ENCODE results near the gene KXD1.
"Not testable (repeated sequence)": the region's sequence is repeated elsewhere in the genome, so short reads cannot be mapped to it uniquely, and the experiment has no call there.

Gene KXD1

DNA sequence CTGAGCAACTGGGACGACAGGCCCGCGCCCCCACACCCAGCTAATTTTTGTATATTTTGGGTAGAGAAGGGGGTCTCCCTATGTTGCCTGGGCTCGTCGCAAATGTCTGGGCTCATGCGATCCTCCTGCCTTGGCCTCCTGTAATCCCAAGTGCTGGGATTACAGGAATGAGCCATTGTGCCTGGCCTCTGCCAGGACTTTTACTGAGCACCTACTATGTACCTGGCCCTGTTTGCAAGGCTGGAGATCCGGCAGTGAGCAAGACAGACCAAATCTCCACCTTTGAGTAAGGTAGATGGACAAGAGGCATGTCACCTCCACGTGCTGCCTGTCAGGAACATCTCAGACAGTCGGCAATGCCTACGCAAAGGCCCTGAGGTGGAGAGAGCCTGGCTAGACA lies 21.2 kb upstream of the KXD1 start:
- no peak for DNase-seq

- DNase-seq, result no peak
These were observed 20.2 kb upstream of the KXD1 start for GRCh38 chr19:18537431-18537830.

GRCh38 chr19:18538115-18538514 lies 19.6 kb upstream of the KXD1 start:
- no peak for DNase-seq

DNA sequence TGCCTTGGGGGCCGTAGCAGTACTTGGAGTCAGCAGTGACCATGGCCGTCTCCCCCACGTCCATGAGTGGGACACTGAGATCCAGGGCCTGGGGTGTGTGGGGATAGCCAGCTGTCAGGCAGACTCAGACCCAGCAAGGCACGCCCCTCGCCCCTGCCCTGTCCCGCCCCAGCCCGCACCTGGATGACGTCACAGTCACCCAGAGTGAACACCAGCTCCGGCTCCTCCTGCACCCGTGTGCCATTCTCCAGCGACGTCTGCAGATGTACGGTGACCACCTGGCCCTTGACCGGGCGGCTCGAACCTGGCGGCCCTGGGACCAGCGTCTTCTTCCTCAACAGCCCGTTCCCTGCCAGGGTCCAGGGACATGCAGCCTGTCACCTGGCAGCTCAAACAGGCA lies 18.3 kb upstream of the KXD1 start:
- DNase-seq, result no peak

DNA sequence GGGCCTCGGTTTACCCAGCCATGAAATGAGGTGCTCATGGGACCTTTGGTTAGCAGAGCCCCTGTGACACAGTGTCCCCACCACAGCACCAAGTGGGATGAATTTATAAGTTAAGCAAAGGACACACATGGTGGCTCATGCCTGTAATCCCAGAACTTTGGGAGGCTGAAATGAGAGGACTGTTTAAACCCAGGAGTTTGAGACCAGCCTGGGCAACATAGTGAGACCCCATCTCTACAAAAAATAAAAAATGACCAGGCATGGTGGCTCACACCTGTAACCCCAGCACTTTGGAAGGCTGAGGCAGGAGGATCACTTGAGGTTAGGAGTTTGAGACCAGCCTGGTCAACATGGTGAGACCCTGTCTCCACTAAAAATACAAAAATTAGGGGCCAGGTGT lies 17.5 kb upstream of the KXD1 start:
- not testable (repeated sequence) for DNase-seq

DNA sequence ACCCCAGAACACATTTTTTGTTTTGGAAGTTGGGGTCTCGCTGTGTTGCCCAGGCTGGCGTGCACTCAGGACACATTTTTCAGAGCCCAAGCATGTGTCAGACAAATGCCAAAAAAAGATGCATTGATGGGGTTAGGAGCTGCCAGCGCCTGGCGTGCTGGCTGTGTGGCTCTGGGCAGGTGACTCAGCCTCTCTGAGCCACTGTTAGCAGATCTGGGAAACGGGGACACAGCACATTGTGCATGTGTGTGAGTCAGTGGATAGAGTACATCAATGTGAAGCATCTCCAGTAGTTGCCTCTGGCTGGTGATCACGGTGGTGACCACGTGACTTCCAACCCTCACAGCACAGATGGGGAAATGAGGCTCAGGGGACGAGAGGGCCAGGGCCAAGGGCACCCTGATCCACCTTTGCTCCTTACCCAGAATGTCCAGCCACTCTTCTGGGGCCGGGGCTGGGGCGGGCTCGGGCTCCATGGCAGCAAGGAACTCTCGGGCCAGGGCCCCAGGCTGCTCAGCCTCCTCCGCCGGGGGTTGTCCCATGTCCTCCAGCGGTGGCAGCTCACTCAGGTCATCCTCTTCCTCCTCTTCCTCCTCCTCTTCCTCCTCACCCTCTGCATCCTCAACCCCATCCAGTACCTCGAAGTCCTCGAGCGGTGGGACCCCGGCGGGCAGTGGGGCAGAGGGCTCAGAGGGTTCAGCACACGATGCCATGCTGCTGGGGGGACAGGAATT lies 16.2 kb upstream of the KXD1 start:
- DNase-seq, result peak; percentile 5 to 6

DNA sequence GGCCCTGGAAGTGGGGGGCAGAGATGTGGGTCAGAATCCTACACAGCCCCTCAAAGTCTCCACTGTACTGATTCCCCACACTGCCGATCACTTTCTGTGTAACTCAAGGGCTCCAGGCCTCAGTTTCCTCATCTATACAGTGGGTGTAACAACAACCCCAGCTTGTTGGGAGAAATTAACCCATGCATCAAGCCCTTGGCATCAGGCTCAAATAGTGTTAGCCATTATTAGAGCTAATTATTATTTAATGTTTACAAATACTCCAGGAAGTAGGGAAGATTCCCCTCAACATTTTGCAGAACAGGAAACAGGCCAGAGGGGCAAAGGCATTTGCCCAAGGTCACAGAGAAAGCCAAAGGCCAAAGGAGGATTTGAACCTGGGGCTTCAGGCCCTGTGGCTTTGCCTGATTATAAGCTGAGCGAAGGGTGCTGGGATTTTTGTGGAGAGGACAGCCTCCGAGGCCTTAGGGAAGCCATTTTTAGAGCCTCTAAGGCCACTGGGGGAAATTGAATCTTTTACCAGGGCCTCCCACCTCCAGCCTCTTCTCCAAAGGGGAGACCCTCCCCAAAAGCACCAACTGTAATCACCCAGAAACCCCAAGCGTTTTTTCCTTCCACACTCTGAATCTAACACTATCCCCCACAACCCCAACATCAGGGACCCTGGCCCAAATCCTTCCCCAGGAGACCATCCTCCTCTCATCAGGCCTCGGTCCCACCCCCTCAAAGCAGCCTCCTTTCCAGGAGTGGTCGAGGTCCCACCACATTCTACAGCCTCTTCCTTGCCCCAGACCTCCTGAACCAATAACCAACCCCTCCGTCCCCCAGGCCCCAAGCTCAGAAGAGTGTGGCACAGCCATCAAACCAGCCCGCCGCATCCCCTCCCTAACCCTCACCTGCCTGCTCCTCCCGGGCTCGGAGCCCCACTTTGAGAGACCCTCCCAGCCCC lies 15.4 kb upstream of the KXD1 start:
- peak; percentile 5 to 20 for DNase-seq

- DNase-seq, result peak; percentile 91
These were observed 14.5 kb upstream of the KXD1 start, which contains the start of gene FKBP8 for GRCh38 chr19:18542941-18543813. TSS of gene FKBP8 (minus strand) at chr19:18543573. CDS start at chr19:18541970, 1,603 bp downstream.

DNA sequence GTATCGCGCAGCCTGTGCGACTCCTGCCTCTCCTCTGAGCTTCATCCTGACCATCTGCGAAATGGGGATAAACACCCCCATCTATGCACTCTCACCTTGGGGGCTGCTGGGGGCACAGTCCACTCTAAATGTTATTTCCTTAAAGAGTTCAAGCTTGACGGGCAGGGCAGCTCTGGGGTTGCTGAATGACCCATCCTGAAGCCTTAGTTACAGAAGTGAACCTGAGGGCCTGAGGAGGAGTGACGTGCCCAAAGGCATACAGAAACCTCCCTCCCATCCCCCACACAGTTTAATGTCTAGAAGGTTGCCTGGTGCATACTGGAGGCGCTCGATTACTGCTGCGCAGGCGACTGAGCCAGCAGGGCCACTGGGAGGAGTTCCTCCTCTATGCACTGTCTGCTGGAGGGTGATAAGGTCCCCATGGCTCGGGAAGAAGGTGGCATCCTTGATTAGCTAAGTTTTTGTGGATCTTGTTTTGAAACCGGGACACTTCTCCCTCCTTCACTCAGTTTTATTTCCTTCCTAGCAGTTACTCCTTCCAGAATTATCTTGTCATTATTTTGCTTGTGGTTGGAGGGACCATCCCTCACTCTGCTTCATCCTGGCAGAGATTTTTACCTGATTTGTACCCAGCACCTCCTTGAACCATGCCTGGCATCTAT lies 13.7 kb upstream of the KXD1 start:
- peak; percentile 86 for DNase-seq

GRCh38 chr19:18551631-18552030 lies 6.0 kb upstream of the KXD1 start:
- DNase-seq, result no peak

- no peak for DNase-seq
These were observed 509 bp downstream of the KXD1 start for GRCh38 chr19:18558202-18558555.

GRCh38 chr19:18558604-18559003 lies 934 bp downstream of the KXD1 start:
- DNase-seq, result no peak

DNA sequence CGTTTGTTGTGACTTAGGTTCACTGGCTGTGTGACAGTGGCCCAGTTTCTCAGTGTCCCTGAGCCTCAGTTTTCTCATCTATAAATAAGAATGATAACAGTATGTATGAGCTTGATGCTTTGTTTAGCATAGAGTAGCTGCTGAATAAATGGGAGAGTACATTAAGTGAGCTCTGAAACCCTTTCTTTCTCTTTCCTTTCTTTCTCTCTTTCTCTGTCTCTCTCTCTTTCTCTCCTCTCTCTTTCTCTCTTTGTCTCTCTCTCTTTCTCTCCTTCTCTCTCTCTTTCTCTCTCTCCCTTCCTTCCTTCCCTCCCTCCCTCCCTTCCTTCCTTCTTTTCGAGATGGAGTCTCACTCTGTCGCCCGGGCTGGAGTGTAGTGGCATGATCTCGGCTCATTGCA lies 2.0 kb downstream of the KXD1 start:
- DNase-seq, result no peak

DNA sequence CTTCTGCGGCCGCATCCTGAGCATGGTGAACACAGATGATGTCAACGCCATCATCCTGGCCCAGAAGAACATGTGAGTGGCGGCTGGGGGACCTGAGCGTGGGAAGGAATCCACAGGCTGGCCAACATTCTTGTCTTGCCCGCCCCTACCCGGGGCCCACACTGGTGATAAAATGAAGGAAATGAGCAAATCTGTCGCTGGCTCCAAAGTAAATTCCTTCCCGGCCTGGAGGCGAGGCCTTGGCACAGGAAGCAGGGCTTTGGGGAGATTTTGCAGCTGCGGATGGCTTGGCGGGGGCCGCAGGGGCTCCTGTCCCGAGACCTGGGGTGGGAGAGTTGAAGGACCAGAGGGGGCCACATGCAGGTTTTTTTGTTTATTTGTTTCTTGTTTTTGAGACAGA lies 4.4 kb downstream of the KXD1 start:
- DNase-seq, result no peak

GRCh38 chr19:18566953-18567352 lies 9.3 kb downstream of the KXD1 start:
- no peak for DNase-seq

GRCh38 chr19:18568367-18568766 lies 10.7 kb downstream of the KXD1 start:
- DNase-seq, result no peak

GRCh38 chr19:18571564-18572344 lies 14.1 kb downstream of the KXD1 start, which contains the start of gene UBA52:
TSS of gene UBA52 (plus strand) at chr19:18571857. CDS start at chr19:18573301, 1,444 bp downstream.
- peak; percentile 99 for DNase-seq

DNA sequence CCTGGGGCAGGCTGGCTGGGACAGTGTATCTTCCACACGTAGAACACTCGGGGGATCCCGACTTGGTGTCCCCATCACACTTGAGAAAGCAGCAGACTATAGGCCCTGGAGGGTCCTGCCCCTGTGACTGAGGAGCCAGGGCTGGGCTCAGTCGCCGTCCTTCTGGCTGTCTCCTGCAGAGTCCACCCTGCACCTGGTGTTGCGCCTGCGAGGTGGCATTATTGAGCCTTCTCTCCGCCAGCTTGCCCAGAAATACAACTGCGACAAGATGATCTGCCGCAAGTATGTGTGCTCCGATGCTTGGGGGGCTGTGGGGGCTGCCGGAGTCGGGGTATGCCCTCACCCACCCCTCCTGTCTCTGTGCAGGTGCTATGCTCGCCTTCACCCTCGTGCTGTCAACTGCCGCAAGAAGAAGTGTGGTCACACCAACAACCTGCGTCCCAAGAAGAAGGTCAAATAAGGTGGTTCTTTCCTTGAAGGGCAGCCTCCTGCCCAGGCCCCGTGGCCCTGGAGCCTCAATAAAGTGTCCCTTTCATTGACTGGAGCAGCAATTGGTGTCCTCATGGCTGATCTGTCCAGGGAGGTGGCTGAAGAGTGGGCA lies 17.1 kb downstream of the KXD1 start:
- no peak for DNase-seq

GRCh38 chr19:18576383-18576782 lies 18.7 kb downstream of the KXD1 start:
- DNase-seq, result no peak

DNA sequence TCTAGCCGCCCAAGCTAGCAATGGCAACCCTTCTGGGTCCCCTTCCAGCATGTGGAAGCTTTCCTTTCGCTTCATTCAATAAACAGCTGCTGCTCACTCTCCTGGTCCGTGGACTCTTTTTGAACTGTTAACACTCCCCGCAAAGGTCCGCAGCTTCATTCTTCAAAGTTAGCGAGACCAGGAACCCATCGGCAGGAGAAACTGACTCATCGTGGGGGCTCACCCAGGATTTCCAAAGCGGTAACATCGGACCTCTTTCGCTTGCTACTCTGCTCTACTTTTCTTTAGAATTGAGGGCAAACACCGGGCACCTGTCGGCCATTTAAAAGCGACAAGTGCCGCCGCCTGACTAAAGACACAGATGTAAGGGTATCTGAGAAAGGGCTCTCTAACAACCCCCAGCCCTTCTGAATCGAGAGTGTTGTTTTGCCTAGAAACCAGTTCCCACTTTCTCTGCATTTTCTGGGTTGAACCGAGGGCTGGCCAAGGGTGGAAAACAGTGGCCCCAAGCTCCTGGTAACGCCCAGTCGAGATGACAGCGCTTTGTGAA lies 19.8 kb downstream of the KXD1 start:
- DNase-seq, result no peak

- no peak for DNase-seq
These were observed 22.6 kb downstream of the KXD1 start for GRCh38 chr19:18580311-18580710.

All from inflammatory macrophage (primary cell).